ENCODE results near the gene CSF1R.

The CSF1R gene

GRCh38 chr5:150069672-150070627, 16.4 kb downstream of the CSF1R start:
- no peak for DNase-seq

- no peak for DNase-seq
These were observed 17.3 kb downstream of the CSF1R start for GRCh38 chr5:150068961-150069645.

GRCh38 chr5:150068472-150068871, 17.9 kb downstream of the CSF1R start:
- DNase-seq, result no peak

DNA sequence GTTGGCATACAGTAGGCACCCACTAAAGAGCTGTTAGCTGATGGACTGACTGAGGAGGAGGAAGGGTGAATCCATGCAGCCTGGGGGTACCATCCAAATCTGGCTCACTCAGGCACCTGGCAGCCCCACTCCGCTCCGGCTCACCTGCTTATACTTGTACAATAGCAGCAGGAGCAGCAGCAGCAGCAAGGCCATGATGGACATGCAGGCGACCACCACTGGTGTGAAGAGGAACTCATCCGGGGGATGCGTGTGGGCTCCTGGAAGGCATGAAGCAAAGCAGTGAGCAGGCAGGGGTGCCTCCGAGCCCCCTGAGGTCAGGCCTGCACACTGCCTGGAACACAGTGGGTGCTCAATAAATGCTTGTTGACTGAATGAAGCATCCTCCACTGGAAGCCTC, 18.3 kb downstream of the CSF1R start:
- DNase-seq, result no peak

GRCh38 chr5:150067405-150067960, 18.9 kb downstream of the CSF1R start:
- no peak for DNase-seq

- DNase-seq, result no peak
These were observed 19.4 kb downstream of the CSF1R start for GRCh38 chr5:150066901-150067396.

DNA sequence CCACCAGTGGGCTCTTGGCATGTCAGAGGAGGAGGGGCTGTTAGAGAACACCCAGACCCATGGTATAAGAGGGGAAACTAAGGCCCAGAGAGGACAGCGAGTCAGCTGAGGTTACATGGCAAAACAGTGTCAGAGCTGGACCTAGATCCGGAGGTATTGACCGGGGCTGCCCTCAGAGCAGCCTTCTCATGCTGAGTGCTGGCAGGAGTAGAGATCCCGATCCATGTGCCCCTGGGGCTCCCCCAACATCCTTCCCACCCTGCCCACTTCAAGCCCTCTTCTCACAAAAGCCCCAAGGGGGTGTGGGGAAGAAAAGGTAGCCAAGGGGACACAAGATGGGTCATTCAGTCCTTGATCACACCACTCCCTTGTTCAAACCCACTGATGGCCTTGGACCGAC, 19.9 kb downstream of the CSF1R start:
- no peak for DNase-seq

- DNase-seq, result no peak
These were observed 20.5 kb downstream of the CSF1R start for GRCh38 chr5:150065886-150066285.

- no peak for DNase-seq
These were observed 21.0 kb downstream of the CSF1R start for GRCh38 chr5:150065346-150065745.

DNA sequence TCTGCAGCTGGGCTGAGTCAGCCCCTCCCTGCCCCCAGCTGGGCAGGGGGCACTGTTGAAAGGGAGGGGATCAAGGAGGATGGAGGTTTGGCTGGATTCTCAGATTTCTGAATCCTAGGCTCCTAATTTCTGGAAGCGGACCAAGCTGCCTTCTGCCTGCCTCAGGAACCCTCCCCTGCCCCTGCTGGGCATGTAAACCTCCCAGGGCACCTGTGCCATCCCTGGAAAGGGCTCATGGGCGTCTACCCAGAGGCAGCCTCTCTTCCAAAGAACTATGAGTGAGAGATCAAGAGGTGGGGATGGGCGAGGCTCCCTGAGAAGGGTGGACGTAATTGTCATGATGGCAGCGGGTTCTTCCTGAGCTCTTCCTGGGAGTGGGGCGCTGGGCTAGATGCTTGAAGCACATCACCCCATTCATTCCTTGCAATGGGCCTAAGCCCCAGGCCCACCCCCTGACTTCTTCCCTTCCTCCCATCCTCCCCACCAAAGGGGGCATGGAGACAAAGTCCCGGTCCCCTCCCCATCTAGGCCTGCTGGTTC, 21.6 kb downstream of the CSF1R start:
- no peak for DNase-seq

- DNase-seq, result no peak
These were observed 22.7 kb downstream of the CSF1R start for GRCh38 chr5:150063638-150064037.

GRCh38 chr5:150062216-150062922, 24.0 kb downstream of the CSF1R start:
- DNase-seq, result no peak

GRCh38 chr5:150061538-150061995, 24.8 kb downstream of the CSF1R start:
- no peak for DNase-seq

GRCh38 chr5:150060471-150060870, 25.9 kb downstream of the CSF1R start:
- no peak for DNase-seq

GRCh38 chr5:150059623-150060022, 26.7 kb downstream of the CSF1R start:
- DNase-seq, result no peak

DNA sequence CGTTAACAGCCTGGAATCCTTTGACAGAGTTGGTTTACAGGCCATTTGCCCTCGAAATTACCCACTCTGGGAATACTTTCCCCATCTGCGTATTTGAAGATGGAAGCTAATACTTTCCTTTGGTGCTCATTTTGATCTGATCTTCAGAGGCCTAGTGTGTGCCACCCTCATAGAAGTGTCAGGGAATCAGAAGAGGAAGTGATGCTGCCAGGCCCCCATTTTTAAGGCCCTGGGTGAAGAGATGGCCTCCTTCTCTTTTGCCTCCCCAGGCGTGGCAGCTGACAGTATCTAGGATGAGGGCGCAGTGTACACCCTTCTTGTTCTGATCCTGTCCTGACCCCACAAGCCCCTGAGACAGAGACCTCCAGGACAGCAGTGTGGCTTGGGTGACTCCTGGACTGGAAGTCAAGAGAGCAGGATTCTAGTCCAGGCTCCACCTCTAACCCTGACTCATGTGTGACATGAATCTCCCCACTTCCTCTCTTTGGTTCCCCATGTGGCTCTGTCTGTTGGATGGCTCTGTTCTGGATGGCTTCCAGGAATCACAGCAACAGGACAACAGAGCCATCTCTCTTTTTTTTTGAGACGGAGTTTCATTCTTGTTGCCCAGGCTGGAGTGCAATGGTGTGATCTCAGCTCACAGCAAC, 27.8 kb downstream of the CSF1R start:
- no peak for DNase-seq

DNA sequence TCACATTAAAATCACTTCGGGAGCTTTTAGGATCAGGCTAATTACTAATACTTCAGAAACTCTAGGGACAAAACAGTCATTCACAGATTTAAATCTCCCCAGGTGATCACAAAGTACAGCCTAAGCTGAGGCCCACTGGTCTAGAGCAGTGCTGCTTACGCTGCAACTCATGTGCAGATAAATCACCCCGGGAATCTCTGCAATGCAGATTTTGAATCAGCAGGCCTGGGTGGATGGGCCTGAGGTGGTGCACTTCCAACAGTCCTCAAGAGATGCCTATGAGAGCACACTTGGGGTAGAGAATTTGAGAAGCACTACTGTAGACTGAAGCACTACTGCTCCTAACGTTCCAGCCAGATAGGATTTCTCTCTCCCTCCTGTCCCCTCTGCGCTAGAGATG, 28.4 kb downstream of the CSF1R start:
- no peak for DNase-seq

- DNase-seq, result no peak
These were observed 28.8 kb downstream of the CSF1R start for GRCh38 chr5:150057511-150057910.

GRCh38 chr5:150057052-150057451, 29.3 kb downstream of the CSF1R start:
- no peak for DNase-seq

GRCh38 chr5:150056075-150056443, 30.3 kb downstream of the CSF1R start:
- no peak for DNase-seq

DNA sequence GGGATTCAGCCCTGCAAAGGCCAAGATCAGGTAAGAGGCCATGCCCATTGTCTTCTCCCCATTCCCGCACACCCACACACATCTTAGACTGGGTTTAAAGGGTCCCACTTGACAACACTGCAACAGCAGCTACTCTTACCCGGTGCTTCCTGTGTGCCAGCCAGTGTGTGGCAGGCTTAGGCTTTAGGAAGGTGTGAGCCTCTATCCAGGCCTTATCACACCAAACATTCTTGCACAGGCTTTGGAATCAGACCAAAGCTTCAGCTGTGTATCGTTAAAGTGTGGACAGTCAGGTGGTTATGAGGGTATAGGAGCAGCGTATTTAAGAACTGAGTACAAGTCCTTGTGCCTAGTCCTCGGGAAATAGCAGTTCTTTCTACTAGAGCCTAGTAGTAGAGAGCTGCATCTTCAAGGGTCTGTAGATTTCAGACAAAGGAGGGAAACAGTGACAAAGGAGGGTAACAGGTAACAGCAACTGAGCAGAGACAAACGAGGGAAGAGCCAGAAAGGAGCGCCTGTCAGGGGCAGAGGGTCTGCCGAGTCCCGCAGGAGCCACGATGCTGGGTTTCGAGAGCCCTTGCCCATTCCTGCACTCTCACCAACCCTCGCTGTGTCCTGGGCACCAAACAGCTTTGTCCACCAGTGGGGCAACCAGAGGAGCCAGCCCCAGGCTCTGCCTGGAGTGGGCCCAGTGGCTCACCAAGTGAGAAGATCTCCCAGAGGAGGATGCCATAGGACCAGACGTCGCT, 30.9 kb downstream of the CSF1R start:
- no peak for DNase-seq

Data from NCI-H526 treated with DMSO at 0.1 percent for 48 hours (cell line).